Astrocyte of the cerebellum (primary cell): ENCODE results near the gene ACAN.

Experiments
- DNase-seq: peaks from one replicate; pipeline ENCODE4 v3.0.0-alpha.2; 2011; ENCODE audit warnings: low read depth
- H3K4me3 ChIP-seq: 2 replicates; pipeline ENCODE4 v1.5.1; 2011; ENCODE audit warnings: mild to moderate bottlenecking, low read depth, low read length, moderate library complexity
- in situ Hi-C: cut with HindIII; loops from 2 replicates; pipeline ENCODE4 v1.10.0; 2017; ENCODE audit warnings: low sequenced_read_pairs
- TF ChIP-seq, protein P1 (sequence below): IDR thresholded peaks from 2 replicates; pipeline ENCODE4 v1.5.1; 2012; ENCODE audit warnings: low read length, low read depth, moderate library complexity, mild to moderate bottlenecking; ENCODE audit errors: missing control alignments

Gene ACAN

DNA sequence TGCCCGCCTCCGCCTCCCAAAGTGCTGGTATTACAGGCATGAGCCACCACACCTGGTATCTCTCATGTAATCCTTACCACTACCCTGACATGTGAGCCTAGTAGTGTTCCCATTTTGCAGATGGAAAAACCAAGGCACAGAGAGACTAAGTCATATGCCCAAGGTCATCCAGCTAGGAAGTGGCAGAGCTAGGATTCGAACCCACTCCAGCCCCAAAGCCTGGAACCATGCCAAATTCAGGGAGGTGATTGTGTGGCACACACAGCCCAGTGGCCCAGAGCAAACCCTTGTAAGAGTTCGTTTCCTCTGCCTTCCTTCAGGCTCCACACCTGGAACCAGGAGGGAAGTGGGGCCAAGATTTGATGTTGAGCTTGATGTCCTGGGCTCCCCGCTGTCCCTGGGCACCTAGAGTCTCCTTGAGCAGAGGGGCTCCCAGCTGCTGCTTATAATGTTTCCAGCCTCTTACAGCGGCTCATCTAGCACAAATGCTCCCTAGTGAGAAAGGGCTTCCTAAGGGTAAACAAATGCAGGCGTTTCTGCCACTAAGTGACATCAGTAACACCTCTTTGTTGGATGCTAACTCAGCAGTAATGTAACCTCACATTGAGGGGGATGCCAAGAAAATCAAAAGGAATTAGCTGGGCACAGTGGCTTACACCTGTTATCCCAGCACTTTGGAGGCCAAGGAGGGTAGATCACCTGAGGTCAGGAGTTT is 88.5 kb downstream of the ACAN start:
- TF ChIP-seq, protein P1, sequence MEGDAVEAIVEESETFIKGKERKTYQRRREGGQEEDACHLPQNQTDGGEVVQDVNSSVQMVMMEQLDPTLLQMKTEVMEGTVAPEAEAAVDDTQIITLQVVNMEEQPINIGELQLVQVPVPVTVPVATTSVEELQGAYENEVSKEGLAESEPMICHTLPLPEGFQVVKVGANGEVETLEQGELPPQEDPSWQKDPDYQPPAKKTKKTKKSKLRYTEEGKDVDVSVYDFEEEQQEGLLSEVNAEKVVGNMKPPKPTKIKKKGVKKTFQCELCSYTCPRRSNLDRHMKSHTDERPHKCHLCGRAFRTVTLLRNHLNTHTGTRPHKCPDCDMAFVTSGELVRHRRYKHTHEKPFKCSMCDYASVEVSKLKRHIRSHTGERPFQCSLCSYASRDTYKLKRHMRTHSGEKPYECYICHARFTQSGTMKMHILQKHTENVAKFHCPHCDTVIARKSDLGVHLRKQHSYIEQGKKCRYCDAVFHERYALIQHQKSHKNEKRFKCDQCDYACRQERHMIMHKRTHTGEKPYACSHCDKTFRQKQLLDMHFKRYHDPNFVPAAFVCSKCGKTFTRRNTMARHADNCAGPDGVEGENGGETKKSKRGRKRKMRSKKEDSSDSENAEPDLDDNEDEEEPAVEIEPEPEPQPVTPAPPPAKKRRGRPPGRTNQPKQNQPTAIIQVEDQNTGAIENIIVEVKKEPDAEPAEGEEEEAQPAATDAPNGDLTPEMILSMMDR, result no peak
- DNase-seq, result no peak
- no peak overlapping the region for H3K4me3 ChIP-seq
- in situ Hi-C loops, result no loop called here

DNA sequence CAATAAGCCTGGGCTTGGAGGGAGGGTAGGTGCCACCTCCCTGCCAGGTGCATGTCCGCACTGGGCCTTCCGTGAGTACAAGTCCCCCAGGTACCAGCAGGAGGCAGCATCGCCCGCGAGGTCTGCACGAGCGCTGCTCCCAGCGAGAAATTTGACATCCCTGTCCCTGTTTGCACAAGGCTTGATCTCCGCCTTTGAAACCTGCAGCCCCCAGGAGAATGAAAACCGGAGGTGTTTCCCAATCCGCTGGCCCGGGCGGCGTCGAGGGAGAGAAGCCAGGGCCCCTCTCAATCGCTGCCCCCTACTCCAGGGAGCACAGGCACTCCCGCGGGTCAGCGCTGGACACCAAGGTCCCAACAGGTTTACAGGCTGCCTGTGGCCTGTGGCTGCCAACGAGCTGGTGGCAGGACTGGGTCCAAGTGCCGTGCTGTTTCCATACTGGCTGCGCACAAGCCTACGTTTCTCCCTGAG is 91.1 kb downstream of the ACAN start:
- TF ChIP-seq, protein P1, result peak; percentile 71
- H3K4me3 ChIP-seq, result peak overlapping the region; percentile 51
- no peak for DNase-seq

DNA sequence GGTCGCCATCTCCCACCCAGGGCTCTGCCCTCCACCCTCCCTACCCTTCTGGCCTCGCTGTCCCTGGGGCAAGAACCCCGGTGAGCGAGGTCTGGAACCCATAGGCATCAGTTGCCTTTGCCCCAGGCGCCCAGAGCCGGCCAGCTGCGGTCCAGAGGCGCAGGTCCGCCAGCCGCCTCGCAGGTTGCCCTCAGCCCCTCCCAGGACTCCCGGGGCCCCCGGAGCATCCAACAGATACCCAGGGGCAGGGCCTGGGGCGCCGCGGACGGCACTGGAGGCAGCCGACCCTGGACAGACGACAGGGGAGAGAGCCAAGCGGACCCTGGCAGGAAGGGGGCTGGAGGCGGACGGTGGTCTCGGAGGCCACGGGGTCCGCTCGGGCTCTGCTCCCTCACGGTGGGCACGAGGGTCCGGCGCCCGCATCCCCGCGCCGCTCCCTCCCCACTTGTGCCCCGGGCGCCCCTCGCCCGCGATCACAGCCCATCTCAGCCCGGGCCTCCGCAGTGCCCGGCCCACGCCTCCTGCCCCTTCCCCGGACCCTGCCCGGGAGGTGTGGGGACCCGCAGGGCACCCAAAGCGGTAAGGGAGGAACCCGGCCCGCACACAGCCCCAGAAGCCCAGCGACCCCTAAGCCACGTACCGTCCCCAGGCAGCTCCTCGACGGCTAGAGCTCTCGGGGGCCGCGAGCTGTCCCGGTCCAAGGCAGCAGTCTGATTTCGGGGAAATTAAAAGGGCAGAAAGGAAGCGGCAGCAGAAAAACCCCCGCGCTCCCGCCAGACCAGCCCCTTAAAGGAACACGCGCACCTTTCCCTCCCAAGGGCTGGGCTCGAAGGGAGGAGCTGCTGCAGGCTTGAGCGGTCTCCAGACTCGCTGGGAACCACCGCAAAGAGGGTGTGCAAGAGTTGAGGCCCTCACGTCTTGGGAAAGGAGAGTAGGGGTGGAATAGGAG is 91.9 kb downstream of the ACAN start, which contains the start of gene HAPLN3:
TSS of gene HAPLN3 (minus strand) at position 726 of the 949 bp plus-strand sequence. CDS start 8,246 bp downstream, outside the sequence.
- DNase-seq, result no peak
- H3K4me3 ChIP-seq, result peak within 1 kb of the TSS; percentile 51
- TF ChIP-seq, protein P1, result no peak
- in situ Hi-C loops, result no loop called here

More for the DNA sequence above, 91.1 kb downstream of the ACAN start:
- in situ Hi-C loops, result no loop called here

DNA sequence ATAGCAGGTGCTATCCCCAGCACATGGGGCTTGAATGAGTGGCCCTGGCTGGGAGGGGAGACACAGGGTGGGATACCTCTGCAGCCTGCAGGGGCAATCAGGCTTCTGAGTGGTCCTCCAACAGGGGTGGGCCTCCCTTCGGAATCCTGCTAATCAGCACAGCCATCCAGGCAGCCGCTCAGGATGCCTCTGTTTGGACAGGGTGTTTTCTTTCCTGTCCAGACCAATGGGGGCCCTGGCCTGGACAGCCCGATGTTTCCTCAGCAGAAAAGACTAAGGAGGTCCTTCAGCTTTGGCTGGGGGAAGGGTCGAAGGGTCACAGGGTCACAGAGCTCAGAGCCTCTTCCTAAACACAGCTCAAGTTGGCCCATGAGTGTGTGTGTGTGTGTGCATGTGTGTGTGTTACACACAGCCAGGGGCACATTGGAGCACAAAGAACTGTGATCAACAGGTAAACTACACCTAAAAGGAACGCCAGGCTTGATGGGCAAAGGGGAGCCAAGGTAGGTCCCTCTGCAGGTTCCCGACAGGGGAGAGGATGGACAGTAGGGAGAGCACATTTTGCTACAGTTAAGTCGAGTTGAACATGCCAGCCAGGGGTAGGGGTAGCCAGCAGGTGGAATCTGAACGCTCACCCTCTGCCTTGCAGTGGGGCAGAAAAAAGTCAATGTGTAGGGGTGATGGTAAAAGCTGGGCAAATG is 93.2 kb downstream of the ACAN start:
- no peak overlapping the region for H3K4me3 ChIP-seq
- in situ Hi-C loops, result no loop called here
- DNase-seq, result no peak
- TF ChIP-seq, protein P1, result no peak

DNA sequence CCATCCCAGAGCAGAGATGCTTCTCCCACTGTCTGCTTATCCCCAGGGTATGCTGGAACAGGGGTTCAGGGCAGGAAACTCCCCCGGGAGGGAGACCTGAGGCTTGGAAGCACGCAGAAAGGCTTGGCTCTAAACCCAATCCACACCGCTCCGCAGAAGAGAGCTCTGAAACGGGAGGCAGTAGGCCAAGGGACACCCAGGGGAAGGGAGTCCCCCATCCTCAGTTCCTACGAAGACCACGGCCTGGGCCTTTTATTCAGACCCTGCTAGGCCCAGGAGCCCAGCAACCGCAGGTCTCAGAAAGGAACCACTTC is 93.9 kb downstream of the ACAN start:
- no peak overlapping the region for H3K4me3 ChIP-seq
- in situ Hi-C loops, result no loop called here
- no peak for DNase-seq
- TF ChIP-seq, protein P1, result no peak
